Measurements from ENCODE around the gene CYTH2. TPM values are rescaled to one million over a fixed set of nuclear protein-coding genes. Genes with fewer than 3 reads are reported as not detected.

The CYTH2 gene
- total RNA-seq, 2 experiments from 2014 or later: 44.0 to 53.2 TPM

DNA sequence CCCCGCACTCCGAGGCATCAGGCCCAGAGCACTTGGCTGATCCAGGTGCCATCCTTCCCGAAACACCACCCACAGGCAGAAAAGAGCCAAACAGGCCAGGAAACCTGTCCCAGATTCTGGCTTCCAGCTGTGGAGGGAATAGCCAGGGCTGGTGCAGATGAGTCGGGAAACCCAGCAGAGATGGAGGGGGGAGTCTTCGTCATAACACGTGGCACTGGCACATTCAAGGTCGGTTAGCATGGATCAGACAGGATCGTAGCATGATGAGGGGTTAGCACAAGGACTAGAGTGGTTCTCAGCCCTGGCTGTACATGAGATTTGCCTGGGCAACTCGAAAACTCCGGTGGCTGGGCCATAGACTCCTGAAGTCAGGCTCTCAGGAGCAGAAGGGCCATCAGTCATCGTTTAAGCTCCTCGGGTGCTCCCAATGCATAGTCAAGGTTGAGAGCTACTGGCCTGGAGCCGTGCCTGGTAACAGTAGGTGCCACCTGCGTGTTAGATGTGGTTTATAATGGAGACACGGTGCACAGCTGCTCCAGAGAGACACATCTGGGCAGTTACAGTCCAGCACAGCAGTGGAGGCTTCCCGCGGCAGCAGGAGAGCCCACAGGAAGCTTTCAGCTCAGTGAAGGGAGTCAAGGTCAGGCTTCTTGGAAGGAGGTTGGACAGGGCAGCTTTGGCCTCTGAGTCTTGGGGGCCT is 6.3 kb downstream of the CYTH2 start:
- H3K9me3 ChIP-seq (ENCODE audit: low read length): no peaks in the 10 kb centered on the region
- CTCF ChIA-PET (ENCODE audit: unreplicated experiment): no interaction called here
- TF ChIP-seq EZH2phosphoT487 (IDR thresholded peaks at IDR 0.05; ENCODE audit: borderline replicate concordance, low read depth, low read length) (no peak), CTCF (conservative IDR thresholded peaks at IDR 0.05; ENCODE audit: low read length) (no peak)
- no peak overlapping the region for H3K4me2 ChIP-seq (ENCODE audit: low read length)
- H3K4me3 ChIP-seq (ENCODE audit: low read depth, low read length, poor library complexity, severe bottlenecking): no peak overlapping the region
- no peaks in the 10 kb centered on the region for H3K79me2 ChIP-seq (ENCODE audit: insufficient read depth, low read depth, low read length)
- BruUV-seq (replicated peaks): no TSS peak
- no peaks in the 10 kb centered on the region for H3K9me2 ChIP-seq (ENCODE audit: insufficient read depth, low read length)
- H2AFZ ChIP-seq (ENCODE audit: low read length): no peak overlapping the region
- peaks cover 72% of the 10 kb centered on the region for H3K36me3 ChIP-seq (ENCODE audit: insufficient read depth, low read length)
- no peaks in the 10 kb centered on the region for H4K20me1 ChIP-seq (ENCODE audit: insufficient read depth, low read length)
- H3K27ac ChIP-seq (ENCODE audit: low read depth, low read length, poor library complexity, severe bottlenecking): no peak overlapping the region
- POLR2A ChIA-PET: interaction anchor here (0.6 kb wide), 2 partner anchors 15 to 33 kb away, joined by 3 to 6 read pairs; no protein-coding TSS in a partner anchor
- DNase-seq (ENCODE audit: low spot score): no peak
- intact Hi-C loops (cut with micrococcal nuclease; ENCODE audit: unreplicated experiment): no loop called here
- H3K4me1 ChIP-seq (ENCODE audit: insufficient read depth, low read length, poor library complexity, severe bottlenecking): no peaks in the 10 kb centered on the region

GRCh38 chr19:48476176-48476575 is 7.0 kb downstream of the CYTH2 start:
- Histone ChIP-seq H3K36me3 (ENCODE audit: insufficient read depth, low read length) (peaks cover 68% of the 10 kb centered on the region), H2AFZ (ENCODE audit: low read length) (no peak overlapping the region), H3K4me1 (ENCODE audit: insufficient read depth, low read length, poor library complexity, severe bottlenecking) (no peaks in the 10 kb centered on the region), H3K4me2 (ENCODE audit: low read length) (no peak overlapping the region), H3K4me3 (ENCODE audit: low read depth, low read length, poor library complexity, severe bottlenecking) (no peak overlapping the region), H4K20me1 (ENCODE audit: insufficient read depth, low read length) (no peaks in the 10 kb centered on the region), H3K79me2 (ENCODE audit: insufficient read depth, low read depth, low read length) (no peaks in the 10 kb centered on the region), H3K9me2 (ENCODE audit: insufficient read depth, low read length) (no peaks in the 10 kb centered on the region), H3K27ac (ENCODE audit: low read depth, low read length, poor library complexity, severe bottlenecking) (no peak overlapping the region), H3K9me3 (ENCODE audit: low read length) (no peaks in the 10 kb centered on the region)
- ChIA-PET CTCF (ENCODE audit: unreplicated experiment) (no interaction called here), POLR2A (interaction anchor here (0.6 kb wide), 2 partner anchors 16 to 33 kb away, joined by 3 to 6 read pairs; no protein-coding TSS in a partner anchor)
- TF ChIP-seq CTCF (conservative IDR thresholded peaks at IDR 0.05; ENCODE audit: low read length) (no peak), EZH2phosphoT487 (IDR thresholded peaks at IDR 0.05; ENCODE audit: borderline replicate concordance, low read depth, low read length) (no peak)
- intact Hi-C loops (cut with micrococcal nuclease; ENCODE audit: unreplicated experiment): no loop called here
- no peak for DNase-seq (ENCODE audit: low spot score)
- BruUV-seq (replicated peaks): no TSS peak

DNA sequence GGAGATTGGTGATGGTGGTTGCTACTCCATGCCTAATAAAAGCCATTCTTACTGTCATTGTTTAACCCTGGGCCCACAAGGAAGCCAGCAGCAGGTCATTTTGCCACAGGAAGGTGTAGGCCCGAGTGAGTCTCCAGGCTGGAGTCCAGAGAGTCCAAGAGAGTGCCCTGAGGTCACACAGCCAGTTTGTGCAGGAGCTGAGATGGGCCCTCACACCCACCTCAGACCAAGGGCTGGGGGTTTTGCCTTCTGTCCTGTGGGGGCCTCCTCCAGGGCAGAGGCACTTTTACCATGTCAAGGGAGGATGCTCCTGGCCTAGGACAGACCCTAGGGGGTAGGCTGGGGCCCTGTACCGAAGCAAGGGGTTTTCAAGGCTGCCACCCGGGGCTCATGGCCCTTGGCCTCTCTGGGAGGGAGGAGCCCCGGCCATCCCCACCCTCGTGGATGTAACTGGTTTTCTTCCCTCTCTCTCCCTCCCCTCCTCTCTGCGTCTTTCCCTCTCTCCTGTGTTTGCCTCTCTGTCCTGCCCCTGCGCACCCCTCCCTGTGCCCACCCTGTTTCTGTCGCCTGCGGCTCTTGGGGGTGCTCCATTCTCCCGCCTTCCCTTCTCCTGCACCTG is 8.0 kb downstream of the CYTH2 start:
- no peaks in the 10 kb centered on the region for H3K4me1 ChIP-seq (ENCODE audit: insufficient read depth, low read length, poor library complexity, severe bottlenecking)
- no TSS peak for BruUV-seq (replicated peaks)
- H3K36me3 ChIP-seq (ENCODE audit: insufficient read depth, low read length): peaks cover 64% of the 10 kb centered on the region
- no peaks in the 10 kb centered on the region for H3K9me2 ChIP-seq (ENCODE audit: insufficient read depth, low read length)
- intact Hi-C loops (cut with micrococcal nuclease; ENCODE audit: unreplicated experiment): no loop called here
- ChIA-PET CTCF (ENCODE audit: unreplicated experiment) (no interaction called here), POLR2A (no interaction called here)
- H3K4me3 ChIP-seq (ENCODE audit: low read depth, low read length, poor library complexity, severe bottlenecking): no peak overlapping the region
- no peak overlapping the region for H3K4me2 ChIP-seq (ENCODE audit: low read length)
- H3K27ac ChIP-seq (ENCODE audit: low read depth, low read length, poor library complexity, severe bottlenecking): no peak overlapping the region
- no peak overlapping the region for H2AFZ ChIP-seq (ENCODE audit: low read length)
- DNase-seq (ENCODE audit: low spot score): no peak
- H4K20me1 ChIP-seq (ENCODE audit: insufficient read depth, low read length): no peaks in the 10 kb centered on the region
- no peaks in the 10 kb centered on the region for H3K79me2 ChIP-seq (ENCODE audit: insufficient read depth, low read depth, low read length)
- H3K9me3 ChIP-seq (ENCODE audit: low read length): no peaks in the 10 kb centered on the region
- TF ChIP-seq CTCF (conservative IDR thresholded peaks at IDR 0.05; ENCODE audit: low read length) (no peak), EZH2phosphoT487 (IDR thresholded peaks at IDR 0.05; ENCODE audit: borderline replicate concordance, low read depth, low read length) (no peak)
